Right ventricle myocardium inferior (tissue), 1 donor: ENCODE data around the gene HDAC9. TPM values are rescaled to one million over a fixed set of nuclear protein-coding genes. Genes with fewer than 3 reads are reported as not detected.
A peak's percentile ranks its signal among the peaks of the same experiment; 100 is the strongest.

Experiments
- ATAC-seq: fragments of 200-7000 bp; cut with Tn5 transposase; one replicate; pipeline ENCODE4 v1.9.1; 2020; ENCODE audit warnings: mild to moderate bottlenecking, moderate library complexity
- DNase-seq: peaks from one replicate; pipeline ENCODE4 v3.0.0; 2021; ENCODE audit errors: missing footprints
- intact Hi-C: fragments of 100-400 bp; cut with DNase I; formaldehyde crosslinking; loops from one replicate; pipeline ENCODE4 v1.11.0; 2022
- total RNA-seq: library from RNA; stranded (reverse); fragmentation: NEBNext Ultra II Directional; extraction: Animal tissue kit (Norgen Biotek cat#: 25700); gene quantifications from one replicate; pipeline ENCODE4 v1.2.1, GENCODE V29; 2021
- donor health status: DM: no; HTN: yes; CAD: no; lungs with severe emphysema.

Gene HDAC9
- total RNA-seq, 1 donor from 2014 or later: 25.3 TPM

DNA sequence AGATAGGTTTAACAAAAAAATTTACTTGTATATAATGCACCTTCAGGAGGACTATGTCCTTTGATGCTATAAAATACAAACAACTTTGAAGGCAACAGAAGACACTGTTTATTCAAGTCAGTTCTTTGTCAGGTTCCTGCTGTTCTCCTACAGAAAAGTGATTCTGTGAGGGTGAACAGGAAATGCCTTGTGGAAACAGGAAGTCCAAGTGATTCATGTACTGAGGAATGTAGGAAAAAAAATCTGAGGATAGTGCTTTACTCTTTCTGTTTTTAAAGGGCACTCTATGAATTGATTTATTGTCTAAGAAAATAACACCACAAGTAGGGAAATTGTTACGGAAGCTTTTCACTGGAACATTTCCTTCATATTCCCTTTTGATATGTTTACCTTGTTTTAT, 171.9 kb downstream of the HDAC9 start:
- intact Hi-C loops: loop anchor here (2.0 to 10.0 kb wide), 2 partner anchors 315 to 473 kb away; no protein-coding TSS in a partner anchor
- no peak for DNase-seq
- no peak for ATAC-seq

DNA sequence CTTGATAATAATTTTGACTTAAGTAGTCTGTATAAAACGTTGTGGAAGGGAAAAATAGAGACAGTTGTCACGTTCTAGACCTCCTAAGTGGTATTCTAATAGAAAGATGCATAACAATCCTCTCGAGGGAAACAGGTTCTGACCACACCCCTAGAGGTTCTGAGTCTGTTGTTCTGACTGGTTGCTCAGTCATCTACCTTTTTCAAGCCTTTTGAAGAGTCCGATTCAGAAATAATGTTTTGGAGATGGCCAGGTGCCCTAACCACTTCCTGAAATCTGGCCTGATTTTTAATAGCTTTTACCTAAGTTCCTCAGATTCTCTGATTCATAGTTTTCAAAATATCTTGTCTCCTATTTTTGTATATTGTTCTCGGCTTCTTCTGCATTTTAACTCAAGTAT, 175.6 kb downstream of the HDAC9 start:
- DNase-seq (no peak), ATAC-seq (no peak)
- intact Hi-C loops: no loop called here

DNA sequence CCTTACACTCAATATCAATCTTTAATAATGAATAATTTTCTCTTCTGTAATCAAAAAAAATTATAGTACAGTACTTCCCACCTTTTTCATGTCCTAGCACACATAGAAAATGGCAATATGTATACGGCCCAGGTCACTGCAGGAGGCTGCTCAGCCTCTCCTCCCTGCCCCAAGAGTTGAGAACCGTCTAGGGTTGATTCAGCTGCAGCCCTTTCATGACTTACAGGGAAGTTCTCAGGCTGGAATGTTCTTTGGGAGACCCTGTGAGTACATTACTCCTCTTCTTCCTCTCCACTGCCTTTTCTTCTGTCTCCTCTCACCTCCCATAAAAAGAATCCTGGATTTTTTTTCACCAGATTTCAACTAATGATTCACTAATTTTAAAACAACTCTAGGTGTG, 180.0 kb downstream of the HDAC9 start:
- DNase-seq: no peak
- intact Hi-C loops: no loop called here
- ATAC-seq: no peak

DNA sequence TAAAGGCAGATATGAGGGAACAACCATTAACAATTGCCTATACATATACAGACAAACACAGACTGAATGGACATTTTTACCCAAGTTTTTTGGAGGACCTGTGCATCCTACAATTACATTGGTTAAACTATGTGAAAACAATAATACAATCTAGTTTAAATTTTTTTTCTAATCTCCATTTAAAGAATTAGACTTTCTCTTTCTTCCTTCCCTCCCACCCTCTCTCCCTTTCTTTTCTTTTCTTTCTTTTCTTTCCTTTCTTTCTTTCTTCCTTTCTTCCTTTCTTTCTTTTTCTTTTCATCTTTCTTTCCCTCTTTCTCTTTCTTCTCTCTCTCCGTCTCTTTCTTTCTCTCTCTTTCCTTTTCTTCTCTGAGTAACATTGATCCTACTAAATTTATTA, 183.7 kb downstream of the HDAC9 start:
- ATAC-seq (no peak), DNase-seq (no peak)
- intact Hi-C loops: no loop called here

DNA sequence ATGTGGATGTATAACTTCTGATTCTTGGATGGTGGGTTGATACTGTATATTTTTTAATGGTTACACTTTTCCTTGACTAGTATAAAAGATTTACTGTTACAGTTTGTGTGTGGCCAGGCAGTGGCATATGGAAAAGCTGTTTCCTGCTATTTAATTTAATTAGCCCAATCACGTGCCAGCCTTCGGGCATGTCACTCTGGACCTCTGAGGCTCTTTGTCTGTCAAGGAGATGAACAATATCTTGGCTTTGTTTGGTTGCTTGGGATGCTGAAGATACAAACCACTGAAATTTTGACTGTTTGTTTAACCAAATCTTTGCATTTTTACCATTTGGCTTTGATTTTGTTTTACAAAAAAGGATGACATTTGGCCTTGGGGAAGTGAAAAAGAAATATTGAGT, 185.0 kb downstream of the HDAC9 start:
- intact Hi-C loops: no loop called here
- ATAC-seq (no peak), DNase-seq (no peak)

DNA sequence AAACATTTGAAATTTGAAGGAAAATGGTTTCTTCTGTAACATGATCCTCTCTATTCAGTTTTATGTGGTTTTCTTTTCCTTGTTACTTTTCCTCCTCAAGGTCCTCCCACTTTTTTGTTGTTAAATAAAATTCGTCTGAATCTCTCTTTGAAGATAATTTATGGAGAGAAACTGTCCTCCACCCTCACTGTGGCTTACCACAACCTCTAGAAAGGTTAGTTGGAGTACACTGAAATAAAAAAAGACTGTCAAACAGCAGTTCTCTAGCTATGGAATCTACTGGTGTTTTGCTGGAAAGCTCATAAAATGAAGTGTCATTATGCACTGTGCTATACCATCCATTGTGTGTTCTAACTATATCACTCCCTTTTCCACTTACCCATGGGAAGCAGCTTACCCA, 189.4 kb downstream of the HDAC9 start:
- intact Hi-C loops: no loop called here
- DNase-seq (no peak), ATAC-seq (no peak)

DNA sequence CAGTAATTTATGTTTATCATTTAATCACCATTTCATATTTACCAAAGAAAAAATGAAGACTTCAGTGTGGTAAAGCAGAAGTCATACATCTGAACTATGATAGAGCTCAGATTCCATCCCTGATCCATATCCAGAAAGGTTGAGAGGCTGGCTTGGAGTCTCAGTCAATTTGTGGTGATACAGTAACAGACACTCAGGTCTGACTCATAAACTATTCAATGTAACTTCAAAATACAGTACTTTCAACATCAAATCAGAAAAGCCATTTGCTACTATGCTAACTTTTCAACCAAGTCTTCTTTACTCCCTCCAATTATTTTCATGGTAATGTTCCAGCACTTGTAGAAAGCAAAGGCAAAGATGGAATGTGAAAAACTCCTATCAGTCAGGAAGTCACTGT, 190.4 kb downstream of the HDAC9 start:
- intact Hi-C loops: no loop called here
- no peak for DNase-seq
- no peak for ATAC-seq

DNA sequence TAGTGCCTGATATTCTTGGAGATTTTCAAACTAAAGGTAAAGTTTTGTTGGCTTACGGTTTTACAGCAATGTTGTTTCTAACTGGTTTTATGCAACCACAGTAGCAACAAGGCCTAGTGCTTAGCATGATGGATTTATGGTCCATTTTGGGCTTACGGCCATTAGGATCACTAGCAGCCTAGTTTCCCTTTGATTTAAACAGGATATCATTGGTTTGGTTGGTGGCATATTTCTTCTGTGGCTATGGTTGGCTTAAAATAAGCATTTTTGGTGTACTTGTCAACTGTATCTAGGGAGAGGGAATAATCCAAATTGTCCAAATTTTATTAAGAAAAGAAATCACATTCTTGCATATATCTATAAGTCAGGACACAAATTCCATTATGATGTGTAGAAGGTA, 194.0 kb downstream of the HDAC9 start:
- intact Hi-C loops: no loop called here
- DNase-seq: no peak
- ATAC-seq: no peak

DNA sequence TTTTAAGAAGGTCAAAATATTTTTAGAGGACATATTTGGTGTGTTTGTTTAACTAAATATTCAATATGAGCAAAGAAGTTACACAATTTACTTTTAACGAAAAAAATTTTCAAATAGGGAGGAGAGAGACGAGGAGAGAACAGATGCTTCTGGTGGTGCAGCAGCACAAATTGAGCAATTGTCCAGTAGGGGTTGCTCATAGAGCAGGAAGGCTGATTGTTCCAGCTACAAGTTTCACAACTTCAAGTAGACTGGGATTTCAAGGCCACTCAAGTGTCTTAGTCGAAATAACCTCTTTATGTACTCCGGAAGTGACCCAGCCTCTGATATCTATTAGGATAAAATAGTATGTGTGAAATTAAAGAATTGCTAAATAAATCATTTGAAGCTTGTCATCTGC, 197.9 kb downstream of the HDAC9 start:
- intact Hi-C loops: no loop called here
- DNase-seq (no peak), ATAC-seq (peak; percentile 68)

DNA sequence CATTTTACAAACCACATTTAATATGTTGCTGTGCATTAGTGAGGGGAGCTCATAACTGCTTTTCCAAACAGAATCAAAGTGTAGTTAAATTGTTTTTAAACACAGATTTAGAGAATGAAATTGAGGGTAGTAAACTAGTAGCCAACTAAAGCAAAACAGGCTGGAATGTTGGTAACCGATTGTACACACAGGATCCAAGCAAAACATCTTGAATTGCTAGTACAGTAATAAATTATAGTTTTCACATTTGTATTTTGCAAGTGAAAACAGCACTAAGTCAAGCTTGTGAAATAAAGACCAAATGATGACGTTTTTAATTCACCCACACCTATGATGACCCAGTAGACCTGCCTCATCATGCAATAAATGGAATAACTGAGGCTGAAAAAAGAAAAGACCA, 198.3 kb downstream of the HDAC9 start:
- ATAC-seq: no peak
- intact Hi-C loops: no loop called here
- DNase-seq: no peak

DNA sequence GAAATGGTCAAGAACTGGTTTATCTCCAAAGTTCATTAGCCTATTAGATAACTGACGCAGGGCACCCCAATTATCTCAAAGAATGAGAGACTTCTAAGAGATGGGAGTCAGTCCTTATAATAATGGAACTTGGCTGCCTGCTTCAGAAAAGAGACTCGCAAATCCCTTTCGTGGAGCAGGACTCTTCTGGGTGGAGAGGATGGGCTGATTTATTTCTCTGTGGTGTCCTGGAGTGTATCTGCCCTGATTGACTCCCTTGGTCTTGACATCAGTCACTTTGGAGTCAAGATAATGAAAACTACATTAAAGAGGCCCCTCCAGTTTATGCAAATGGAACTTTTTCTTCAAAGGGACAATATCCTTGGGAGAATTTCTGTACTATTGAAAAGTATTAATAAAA, 198.9 kb downstream of the HDAC9 start:
- DNase-seq (no peak), ATAC-seq (no peak)
- intact Hi-C loops: no loop called here

DNA sequence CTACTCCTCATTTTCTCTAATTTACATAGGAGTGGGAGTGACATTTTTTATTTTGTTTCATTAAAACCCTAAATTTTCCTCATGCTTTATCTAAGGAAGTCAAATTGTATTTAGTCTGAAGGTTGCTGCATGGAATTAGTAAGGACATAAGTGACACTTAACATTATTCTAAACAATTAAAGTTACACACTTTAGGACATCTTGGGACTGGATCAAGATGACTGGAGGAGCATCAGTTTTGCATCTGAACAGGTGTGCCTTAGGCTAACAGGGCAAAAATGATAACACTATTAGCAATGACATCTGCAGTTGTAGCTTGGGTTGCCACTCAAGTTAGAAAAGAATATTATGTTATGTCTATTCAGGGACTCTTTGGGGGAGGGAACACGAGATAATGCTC, 199.4 kb downstream of the HDAC9 start:
- ATAC-seq (no peak), DNase-seq (no peak)
- intact Hi-C loops: no loop called here

DNA sequence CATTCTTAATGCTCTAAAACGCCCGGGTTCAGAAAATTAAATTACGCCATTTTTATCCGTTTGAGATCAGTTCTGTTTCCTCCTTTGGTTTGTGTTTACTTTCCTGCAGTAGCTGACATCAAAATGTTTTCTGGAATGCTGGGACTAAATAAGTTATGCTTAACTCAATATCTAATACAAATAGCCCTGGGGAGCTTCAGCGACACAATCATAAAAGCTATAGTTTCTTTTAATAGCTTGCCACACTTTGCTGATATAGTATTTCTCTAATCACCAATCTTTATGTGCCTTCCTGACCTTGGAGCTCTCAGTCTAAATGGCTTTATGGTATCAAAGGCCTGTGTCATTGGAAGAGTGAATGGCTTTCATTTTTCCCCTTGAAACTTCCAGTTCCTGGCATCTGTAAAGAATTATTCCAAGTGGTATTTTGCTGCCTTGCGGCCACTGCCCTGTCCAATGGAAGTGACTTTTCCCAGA, 202.7 kb downstream of the HDAC9 start:
- ATAC-seq: no peak
- no peak for DNase-seq
- intact Hi-C loops: no loop called here

DNA sequence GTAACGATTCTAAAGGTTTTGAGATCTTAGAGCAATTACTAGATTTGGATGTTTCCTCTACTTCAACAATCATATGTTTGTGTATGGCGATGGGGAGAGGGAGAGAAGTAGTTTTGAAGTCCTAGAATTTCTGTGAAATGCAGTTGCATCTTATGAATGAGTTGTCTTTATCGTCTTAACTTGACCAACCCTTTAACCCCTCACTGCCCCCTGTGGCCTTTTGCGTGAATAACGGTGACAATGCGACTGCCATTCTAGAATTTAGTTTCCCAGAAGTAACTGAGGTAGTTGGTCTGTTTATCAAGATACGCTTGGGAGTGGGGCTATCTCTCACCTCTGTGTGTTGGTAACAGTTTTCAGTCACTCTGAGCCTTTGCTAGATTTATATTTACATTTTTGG, 204.6 kb downstream of the HDAC9 start:
- no peak for DNase-seq
- intact Hi-C loops: no loop called here
- no peak for ATAC-seq

DNA sequence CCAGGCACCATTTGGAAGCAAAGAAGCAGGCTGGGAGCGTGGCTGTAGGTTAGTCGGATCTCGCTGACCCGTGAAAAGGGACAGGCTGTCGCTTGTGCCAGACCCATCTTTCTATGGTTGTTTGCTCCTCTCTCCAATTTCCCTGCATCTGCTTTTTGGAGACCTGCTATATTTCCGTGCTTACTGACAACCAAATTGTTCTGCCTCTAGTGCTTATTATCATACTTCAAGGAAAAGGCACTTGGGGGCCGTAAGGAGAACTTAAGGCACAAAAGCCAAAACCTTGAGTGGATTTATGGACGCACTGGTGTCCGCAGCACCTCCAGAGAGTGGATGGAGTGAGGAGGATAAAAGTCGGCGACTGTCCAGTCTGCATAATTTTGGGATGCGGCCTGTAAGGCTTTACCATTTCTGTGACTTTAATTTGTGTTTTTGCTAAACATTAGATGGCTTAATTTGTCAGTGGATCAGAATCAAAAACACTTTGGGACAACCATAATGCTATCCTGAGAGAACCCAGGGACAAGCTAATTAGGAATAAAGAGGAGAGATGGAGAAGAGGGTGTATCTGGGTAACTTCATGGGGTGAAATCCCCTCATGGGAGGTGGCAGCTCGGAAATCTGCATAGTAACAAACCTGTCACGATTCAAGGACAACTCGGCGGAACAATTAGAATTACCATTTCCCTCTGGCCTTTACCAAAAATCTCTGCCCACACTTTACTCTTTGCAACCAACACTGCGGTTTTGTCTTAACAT, 206.7 kb downstream of the HDAC9 start:
- ATAC-seq (no peak), DNase-seq (no peak)
- intact Hi-C loops: no loop called here

DNA sequence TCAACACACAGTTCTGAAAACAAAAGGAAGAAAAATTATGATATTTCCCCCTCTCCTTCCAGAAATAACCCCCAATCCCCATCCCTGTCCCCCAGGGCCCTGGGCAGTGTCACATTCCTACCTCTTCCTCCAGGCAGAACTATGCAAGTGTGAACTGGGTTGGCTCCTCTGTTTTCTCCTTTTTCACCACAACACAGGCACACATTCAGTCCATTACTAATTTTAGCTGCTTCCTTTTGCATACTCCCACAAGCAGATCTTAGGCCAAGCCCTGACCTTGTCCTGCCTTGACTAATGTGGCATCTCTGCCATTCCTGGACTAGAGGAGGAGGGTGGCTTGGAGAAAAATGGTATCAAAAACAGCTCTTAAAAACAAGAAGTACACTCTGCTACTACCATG, 208.1 kb downstream of the HDAC9 start:
- DNase-seq (no peak), ATAC-seq (no peak)
- intact Hi-C loops: no loop called here

DNA sequence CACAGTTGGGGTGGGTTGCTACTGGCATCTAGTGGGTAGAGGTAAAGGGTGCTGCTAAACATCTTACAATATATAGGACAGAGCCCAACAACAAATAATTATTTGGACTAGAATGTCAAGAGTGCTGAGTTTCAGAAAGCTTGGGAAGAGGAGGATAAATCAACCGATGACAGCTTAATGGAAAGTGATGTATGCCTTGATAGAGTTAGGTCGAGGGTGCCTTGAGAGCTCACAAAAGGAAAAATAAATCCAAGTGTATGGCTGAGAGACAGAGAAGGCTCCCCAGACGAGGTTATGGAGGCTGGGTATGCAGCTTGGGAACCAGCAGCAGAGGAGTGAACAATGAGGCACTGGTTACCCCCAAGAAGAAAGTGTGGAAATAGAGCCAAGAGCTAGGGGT, 211.1 kb downstream of the HDAC9 start:
- ATAC-seq (no peak), DNase-seq (no peak)
- intact Hi-C loops: no loop called here

DNA sequence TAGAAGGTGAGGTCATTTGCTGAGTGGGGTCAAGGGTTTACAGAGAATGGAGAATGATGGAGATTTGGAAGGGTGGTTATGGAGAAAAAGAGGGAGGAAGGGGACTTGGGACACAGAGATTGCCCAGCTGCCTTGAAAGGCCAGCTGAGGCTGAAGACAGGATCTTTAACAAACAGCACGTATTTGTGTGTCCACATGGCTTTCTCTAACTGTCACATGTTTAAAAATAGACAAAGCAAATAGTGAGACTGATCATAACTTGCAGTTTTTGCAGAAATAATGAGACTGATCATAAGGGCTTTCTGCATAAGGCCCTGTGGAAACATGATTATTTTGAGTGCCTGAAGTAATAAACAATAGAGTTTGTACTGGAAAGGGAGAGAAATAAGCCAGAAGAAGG, 212.7 kb downstream of the HDAC9 start:
- DNase-seq: no peak
- ATAC-seq: no peak
- intact Hi-C loops: no loop called here

DNA sequence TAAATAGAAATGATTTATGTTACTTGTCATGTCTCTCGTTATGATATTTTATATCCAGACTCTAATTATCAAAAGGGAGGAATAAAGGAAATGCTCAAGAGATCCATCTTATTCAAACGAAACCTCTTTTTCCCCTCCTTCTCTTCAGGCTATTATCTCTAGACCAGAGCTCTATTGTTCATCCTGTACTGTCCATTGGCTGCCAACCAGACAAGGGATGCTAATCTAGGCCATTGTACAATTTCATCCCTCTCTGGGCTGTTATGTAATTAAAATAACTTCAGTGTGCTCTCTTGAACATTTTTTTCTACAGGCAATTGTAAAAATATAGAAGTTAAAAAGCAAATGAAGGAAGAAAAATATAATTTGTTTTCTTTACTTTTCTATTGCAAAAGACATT, 220.4 kb downstream of the HDAC9 start:
- intact Hi-C loops: no loop called here
- ATAC-seq: no peak
- DNase-seq: no peak

DNA sequence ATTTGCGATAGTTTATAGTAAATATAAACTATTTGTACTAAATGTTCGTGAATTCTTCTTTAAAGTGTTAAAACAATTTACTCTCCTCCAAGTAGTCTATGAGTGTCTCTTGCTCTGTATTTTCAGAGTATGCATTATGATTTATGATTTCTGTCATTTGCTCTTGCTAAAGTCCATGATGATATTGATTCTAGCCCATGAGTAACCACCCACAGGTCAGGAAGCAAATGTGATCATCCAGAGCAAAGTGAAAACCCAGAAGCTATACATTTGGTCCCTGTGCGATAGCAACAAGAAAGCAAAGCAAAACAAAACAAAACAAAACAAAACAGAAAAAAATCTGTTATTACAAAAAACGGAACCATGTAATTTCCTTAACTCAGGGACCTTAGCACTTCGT, 225.9 kb downstream of the HDAC9 start:
- no peak for ATAC-seq
- DNase-seq: no peak
- intact Hi-C loops: no loop called here

DNA sequence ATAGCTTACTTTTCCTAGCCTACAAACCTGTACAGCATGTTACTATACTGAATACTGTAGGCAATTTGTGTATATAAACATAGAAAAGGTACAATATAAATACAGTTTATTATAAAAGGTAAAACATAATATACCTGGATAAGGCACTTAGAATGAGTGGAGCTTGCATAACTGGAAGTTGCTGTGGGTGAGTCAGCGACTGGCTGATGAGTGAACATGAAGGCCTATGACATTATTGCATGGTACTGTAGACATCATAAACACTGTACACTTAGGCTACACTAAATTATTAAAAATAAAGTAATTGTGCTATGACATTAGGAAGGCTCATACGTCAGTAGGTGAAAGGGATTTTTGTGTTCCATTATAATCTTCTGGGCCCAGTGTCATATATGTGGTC, 228.8 kb downstream of the HDAC9 start:
- intact Hi-C loops: no loop called here
- DNase-seq: no peak
- ATAC-seq: no peak
